COLO829 (cell line): ENCODE results near the gene MANSC1.

Source experiments
- DNase-seq: peaks from one replicate; pipeline ENCODE4 v3.0.0; 2012; ENCODE audit warnings: low spot score

The MANSC1 gene

DNA sequence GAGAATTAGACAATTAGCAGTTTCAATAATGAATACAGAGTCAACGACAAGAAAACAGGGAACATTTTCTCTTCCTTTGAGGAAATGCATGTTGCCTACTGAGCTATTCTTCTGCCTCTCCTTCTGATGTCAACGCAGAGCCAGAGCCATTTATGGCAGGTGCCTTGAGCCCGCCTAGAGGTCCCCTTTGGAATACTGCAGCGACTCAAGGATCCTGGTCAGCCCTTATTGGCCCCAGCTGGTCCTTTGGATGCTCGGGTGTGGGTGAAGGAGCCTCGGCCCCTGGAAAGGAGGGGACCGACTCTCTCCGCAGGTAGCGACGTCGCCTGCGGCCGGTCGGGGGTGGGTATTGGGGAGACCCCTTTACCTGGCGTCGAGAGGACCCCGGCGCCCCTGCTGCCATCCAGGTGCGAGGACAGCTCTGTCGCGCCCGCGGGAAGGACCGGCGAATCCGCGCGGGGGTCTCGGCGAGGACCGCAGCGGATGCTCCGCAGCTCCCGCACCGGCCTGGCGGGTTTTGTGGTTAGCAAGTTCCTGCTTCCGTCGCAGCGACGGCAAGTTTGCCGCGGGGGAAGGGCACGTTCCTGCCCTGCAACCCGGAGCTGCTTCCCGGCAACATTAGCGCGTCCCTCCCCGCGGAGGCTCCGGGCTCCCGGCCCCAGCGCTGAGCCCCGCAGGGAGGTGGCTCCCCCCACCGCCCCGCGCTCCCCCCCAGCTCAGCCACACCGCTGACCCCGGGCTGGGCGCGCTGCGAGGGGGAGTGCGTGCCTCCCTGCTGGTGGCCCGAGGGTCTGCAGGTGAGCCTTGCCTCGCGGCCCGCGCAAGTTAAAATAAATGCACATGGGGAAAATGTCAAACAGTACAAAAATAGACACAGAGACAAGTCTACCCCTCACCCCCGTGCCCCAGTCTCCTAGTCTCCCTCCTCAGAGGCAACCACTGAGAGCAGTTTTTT lies at the start of gene MANSC1:
TSS of gene MANSC1 (minus strand) at position 532 of the 955 bp plus-strand sequence. CDS start 6,928 bp downstream, outside the sequence.
- no peak for DNase-seq

DNA sequence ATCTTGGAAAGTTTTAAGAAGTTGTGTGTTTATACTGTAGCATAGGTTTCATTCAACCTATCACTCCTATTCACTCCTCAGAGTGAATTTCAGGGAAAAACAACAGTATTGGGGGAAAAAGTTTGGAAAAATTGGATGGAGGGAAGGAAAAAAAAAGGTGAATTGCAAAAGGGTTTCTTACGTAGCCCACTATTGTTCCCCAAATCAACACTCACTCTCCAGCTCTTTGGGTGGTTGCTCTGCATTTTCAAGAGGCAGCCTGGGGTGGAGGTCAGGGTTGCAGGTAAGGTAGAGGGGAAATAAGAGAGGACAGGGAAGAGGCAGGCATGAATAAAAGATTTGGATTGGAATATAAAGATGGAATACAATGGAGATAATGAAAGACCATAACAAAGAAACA lies 49.1 kb upstream of the MANSC1 start:
- DNase-seq: no peak

DNA sequence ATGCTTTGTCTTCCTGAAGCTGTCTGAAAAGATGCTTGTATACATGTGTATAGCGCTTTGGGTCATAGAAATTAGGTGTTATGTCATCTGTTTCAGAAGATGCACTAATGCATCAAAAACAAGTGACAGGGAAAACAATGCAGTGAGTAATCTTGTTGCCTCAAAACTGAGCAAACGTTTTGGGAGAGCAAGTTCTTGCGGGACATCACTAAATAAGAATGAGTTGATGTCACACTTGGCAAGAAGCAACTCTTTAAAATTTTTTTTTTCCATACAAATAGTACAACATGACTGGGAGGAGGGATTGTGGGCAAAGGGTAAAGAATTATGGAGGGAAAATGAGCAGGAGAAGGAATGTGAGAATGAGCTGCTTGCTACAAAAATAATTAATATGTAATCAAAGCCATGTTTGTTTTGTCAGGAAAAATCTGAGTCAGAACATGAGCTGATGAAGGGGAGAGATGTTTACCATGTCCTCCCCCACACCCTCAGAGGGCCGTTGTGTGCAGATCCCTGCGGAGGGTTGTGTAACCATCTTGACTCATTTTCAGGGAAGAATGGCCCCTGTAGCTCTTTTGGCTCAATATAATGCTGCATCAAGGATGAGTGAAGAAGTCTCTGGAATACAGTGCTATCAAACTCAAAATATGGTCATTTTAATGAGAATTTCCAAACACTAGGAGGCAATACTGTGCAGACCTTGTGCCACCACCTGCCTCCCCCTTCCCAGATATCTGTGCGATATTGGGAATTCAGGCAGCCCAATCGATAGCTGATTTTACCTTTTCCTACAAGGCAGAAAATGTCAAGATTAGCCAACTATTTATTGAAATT lies 48.2 kb upstream of the MANSC1 start:
- DNase-seq: peak; percentile 42

DNA sequence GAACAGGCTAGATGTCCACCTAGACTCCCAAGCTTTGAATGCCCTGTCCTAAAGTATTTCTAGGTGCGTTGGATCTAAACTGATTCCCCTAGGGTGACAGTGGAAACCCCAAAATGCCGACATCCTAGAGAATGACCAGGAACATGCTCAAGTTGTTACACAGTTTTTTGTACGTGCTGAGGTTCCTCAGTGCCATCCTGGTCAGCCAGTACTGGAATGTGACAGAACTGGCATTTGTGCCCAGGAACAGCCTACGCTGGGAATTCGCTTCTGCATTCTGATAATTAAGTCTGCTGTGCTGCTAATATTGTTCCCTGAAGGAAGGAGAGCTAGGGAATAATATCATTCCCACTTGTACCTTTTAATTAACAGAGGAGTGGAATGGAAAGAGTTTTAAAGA lies 47.1 kb upstream of the MANSC1 start:
- DNase-seq: no peak

DNA sequence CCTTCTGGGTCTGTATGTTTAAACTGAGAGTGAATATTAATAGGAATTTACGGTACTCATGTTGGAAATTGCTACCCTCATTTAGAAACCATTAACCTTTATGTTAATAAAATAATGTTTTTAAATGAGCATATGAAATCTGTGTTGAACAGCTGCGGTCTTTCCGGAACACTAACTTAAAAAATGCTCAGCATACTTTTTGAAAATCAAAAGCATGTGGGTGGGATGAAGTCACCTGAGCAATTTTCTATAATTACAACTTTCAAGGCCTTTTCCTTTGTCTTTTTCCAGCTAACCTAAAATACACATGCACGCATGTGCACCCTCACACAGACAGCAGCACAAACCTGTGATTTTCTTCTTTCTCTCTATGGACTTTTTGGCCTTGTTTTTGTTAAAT lies 46.7 kb upstream of the MANSC1 start:
- DNase-seq: no peak

DNA sequence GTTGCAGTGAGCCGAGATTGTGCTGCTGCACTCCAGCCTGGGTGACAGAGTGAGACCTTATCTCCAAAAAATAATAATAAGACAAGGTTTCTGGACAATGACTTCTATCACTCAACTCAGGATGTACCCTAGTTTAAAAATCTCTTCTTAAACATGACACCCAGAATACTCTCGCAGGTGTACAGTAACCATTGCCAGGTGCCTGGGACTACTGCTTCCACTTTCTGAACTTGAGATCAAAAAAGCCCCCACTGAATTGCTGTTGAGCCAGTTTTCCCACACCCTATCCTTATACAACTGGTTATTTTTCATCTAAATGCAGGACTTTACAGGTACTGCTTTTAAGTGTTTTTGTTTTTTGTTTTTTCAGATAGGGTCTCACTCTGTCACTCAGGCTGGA lies 43.1 kb upstream of the MANSC1 start:
- DNase-seq: no peak

DNA sequence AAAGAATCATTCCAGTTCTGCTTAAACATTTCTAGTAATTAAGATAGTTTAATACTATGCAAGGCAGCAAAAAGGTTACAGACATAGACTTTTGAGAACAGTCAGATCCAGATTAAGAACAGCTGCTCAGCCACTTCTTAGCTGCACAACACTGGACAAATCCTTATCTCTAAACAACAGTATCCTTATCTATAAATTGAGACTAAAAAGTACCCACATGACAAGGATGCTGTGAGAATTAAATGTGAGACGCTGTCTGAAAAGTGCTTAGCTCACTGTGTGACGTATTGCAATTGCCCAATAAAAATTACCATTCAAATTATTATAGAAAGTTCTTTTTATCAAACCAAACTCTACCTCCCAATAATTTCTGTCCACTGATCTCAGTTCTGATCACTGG lies 42.4 kb upstream of the MANSC1 start:
- DNase-seq: no peak

DNA sequence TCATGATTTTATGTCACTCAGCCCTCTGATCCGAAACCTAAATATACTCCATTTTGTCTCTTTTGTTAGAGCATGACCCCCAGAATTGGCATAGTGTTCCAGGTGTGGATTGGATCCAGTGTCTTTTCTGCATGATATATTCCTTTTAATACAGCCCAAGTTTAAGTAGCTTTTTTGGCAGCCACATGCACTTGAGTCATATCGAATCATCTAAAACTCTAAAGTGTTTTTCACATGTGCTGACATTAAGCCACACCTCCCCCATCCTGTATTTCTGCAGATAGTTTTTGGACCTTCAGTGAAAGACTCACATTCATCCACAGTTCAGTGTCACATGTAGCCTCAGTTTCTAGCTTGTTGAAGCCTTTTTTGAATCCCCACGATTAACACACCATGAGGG lies 37.5 kb upstream of the MANSC1 start:
- DNase-seq: no peak

DNA sequence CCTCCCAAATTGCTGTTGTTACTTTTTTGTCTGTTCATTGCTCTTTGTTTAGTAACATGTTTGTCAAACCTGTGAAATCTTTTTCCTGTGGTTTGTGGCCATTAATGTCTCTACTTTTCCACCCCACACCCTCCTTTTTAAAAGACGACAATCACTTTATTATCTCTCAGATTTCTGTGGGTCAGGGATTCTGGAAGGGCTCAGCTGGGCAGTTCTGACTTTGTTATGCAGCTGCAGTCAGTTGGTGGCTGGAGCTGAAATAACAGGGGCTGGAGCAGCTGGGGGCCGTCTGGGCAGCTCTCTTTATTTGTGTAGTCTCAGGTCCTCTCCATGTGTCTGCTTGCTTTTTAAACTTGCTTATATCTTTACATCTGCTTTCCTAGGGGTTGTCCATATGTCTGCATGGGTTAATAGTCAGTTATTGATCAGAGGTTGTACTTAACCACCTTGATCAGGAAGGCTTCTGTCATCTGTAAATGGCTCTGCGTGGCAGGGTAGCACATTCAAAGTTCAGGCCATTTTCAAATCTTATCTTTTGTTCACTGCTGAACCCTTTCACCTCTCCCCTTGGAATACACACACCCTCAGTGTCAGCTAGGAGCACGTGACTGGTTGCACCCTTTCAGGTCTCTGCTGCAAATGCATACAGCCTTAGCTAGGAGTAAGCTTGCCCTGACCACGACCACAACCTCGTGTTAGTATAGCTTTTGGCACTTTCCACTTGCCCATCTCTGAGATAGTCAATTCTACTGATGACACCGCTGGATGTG lies 34.7 kb upstream of the MANSC1 start:
- no peak for DNase-seq

DNA sequence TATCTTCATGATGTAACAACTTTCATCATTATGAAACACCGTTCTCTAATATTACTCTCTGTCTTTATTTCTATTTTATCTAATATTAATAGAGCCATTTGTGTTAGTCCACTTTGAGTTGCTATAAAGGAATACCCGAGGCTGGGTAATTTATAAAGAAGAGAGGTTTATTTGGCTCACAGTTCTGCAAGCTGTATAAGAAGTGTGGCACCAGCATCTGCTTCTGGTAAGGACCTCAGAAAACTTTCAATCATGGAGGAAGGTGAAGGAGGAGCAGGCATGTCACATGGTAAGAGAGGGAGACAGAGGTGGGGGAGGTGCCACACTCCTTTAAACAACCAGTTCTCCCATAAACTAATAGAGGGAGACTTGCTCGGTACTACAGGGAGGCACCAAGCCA lies 31.9 kb upstream of the MANSC1 start:
- DNase-seq: no peak

DNA sequence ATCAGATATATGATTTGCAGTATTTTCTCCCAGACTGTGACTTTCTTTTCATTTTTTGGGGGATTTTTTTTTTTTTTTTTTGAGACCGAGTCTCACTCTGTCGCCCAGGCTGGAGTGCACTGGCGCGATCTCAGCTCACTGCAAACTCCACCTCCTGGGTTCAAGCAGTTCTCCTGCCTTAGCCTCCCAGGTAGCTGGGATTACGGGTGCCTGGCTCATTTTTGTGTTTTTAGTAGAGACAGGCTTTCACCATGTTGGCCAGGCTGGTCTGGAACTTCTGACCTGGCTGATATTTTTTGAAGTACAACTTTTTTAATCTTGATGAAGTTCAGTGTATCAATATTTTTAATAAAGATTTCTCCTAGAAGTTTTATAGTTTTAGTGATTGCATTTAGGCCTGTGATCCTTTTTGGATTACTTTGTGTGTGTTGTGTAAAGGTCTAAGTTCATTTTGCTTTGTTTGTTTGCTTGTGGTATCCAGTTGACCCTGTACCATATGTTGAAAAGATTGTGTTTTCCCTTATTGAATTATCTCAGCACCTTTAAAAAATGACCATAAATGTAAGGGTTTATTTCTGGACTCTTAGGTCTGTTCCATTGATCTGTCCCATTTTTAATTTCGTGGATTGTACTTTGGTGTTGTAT lies 31.0 kb upstream of the MANSC1 start:
- DNase-seq: no peak

DNA sequence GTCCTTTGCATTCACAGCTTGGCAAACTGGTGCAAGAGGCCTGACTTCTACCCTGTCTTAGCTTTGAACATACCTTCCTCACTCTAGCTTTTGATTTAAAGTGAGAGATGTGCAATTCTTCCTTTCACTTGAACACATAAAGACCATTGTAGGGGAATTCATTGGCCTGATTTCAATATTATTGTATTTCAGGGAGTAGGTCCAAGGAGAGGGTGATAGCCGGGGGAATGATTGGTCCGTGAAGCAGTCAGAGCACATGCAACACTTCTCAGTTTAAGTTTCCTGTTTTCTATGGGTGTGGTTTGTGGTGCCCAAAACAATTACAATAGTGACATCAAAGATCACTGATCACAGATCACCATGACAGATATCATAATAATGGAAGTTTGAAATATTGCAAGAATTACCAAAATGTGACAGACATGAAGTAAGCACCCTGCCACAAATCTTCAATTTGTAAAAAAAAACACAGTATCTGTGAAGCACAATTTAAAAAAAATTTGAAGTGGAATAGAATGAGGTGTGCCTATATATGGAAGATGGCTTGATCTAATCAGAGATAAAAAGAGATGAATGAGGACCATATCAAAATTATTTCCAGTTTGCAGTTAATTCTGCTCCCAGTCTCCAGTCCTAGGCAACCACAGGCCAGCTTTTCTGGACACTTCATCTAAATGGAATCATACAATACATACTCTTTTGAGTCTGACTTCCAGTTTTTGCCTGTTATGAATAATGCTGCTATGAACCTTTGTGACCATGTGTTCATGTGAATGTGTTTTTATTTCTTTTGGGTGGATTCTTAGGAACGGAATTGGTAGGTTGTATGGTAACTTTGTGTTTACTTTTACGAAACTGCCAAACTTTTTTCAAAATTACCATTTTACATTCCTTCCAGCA lies 30.0 kb upstream of the MANSC1 start:
- no peak for DNase-seq

DNA sequence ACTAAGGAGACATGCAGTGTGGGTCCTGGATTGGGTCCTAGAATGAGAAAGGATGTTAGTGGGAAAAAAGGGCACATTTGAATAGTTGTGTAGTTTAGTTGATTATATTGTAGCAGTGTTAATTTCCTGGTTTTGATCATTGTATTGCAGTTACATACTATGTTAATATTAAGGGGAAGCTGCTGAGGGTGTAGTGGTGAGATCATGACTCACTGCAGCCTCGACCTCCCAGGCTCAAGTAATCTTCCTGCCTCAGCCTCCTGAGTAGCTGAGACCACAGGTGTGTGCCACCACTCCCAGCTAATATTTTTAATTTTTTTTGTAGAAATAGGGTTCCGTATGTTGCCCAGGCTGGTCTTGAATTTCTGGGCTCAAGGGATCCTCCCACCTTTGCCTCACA lies 28.6 kb upstream of the MANSC1 start:
- DNase-seq: no peak

DNA sequence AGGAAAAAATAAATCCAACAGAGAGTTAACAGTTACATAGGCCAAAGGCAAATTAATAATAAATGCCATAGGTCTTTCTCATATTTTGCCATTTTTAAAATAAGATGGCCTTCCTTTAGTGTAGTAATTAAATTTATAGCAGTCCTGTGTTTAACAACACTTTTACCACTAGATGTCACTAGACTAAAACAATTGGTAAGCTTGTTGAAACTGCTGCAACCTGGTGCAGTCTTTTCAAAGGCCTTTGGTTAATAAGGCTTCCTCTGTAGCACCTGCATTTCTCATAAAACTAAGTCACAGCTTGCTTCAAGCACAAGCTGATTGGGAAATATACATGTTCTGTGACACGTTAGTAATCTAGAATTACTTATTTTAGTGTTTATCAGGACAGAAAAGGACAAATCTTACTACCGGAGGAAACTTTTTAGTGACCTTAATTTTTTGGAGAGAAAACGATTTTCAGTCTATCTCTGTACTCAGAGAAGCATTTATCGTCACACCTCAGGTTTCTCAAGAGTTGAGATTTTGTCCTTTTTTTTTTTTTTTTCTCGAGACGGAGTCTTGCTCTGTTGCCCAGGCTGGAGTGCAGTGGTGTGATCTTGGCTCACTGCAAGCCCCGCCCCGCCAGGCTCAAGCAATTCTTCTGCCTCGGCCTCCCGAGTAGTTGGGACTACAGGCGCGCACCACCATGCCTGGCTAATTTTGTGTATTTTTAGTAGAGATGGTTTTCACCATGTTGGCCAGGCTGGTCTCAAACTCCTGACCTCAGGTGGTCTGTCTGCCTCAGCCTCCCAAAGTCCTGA lies 26.8 kb upstream of the MANSC1 start:
- DNase-seq: peak; percentile 72

DNA sequence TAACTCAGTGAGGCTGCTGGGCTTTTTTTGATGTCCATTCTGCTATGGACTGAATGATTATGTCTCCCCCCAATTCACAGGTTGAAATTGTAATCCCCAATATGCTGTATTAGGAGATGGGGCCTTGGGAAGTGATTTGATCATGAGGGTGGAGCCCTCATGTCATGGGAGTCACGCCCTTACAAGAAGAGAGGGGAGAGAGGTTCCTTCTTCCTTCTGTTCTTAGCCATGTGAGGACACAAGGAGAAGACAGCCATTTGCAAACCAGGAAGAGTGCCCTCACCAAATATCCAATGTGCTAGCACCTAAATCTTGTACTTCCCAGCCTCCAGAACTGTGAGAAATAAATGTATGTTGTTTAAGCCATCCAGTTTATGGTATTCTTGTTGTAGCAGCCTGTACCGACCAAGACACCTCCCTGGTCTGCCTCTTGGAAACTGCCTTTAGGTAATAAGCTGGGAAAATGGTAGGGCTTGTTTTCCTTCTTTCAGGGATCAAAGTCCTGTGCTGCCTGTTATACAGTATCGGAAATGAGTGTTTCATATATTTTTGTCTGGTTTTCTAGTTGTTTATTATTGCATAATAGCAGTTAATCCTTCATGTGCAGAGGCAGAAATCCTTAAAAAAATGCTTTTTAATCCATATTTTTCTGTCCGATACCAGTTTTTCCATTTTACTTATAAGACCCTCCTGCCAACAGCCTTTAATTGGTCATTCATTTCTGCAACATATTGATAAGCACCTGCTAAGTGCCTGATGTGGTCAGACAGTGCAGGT lies 23.1 kb upstream of the MANSC1 start:
- no peak for DNase-seq

DNA sequence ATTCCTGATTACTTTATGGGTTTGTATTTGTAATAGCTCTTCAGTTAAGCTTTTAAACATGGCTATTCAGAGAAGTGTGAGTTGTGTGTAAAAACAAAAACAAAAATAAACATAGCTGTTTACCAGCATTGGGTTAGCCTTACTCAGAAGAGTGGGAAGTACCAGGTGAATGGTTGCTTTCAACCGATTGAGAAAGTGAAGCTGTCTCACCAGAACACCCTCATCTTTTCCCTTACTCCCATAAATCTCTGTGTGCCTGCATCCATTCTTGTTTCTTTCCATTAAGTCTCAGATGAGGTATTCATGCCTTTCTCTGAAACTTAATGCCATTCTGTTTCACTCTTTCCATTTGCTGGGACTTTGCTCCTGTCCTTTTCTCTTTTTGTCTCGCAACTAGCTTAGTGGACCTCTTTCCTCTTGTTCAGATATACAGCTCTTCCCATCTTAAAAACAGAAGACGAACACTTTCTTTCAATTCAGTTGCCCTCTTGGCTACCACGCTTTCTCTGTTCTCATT lies 17.5 kb upstream of the MANSC1 start:
- DNase-seq: no peak

DNA sequence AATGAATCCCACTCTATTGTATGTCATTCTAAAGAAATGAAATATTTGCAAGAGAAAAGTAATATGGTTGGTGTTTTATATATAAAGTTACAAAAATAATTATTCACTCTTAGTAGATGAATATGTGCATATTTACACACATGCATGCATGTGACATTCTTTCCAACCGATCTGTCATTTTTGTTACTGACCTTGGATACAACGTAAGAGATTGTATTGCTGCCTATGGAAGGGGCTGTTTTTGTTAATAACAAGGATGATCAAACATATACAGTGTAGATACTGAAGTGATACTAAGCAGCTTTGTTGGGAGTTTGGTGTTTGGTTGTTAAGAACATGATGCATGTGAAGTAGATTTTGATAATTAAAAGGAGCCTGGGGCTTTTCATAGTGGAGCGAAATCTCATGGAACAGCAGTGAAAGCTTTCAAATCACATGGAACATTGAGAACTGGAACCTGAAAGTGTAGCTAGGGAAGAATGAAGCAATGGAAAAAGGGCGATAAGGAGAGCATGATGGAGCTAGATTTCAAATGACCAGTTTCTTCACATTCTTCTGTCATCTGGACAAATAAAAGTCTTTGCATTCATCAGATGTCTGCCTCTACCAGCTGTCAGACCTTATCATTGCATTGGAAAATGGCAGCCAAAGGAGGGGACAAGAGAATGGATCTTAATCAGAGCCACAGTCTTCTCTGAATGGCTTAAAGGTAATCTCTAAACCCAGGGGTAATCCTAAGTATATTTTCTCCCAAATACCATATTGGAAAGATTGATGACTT lies 16.8 kb upstream of the MANSC1 start:
- DNase-seq: no peak

DNA sequence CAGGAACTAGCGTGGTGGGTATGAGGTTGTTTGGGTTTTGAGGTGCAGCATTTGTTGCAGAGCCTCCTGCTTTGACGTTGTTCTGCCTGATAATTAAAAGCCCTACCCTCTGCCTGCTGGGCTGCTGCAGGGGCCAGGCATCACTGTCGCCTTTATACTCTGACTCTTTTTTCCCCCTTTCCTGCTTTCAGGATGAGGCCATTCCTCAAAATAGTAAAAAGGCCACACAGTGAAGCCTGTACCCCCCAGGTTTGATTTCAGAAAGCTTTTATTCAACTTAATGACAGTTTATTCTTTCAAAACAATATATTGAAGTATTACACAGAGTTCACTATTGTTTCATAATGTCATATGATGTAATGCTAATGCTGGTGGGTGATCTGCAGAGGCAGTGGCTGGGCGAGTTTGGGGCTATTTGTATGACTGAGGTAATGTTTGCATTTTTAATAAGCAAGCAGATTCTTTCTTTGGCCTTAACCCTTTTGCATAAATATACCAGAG lies 15.9 kb upstream of the MANSC1 start:
- peak; percentile 47 for DNase-seq
